B cell (primary cell): ENCODE results near the gene MS4A18. TPM values are rescaled to one million over a fixed set of nuclear protein-coding genes. Genes with fewer than 3 reads are reported as not detected.

ENCODE experiments used
- ATAC-seq: fragments of 200-7000 bp; cut with Tn5 transposase; one replicate; pipeline ENCODE4 v1.10.0; 2021; ENCODE audit warnings: low read depth, mild to moderate bottlenecking, moderate number of reproducible peaks, moderate library complexity
- CTCF ChIA-PET: fragments of 350-600 bp; sonication (Branson Sonifier 250); formaldehyde crosslinking; loops from one replicate; lab custom pipeline; 2021; ENCODE audit warnings: antibody characterized with exemption, inconsistent platforms; lab: Charles Lee
- POLR2A ChIA-PET: fragments of 350-600 bp; sonication (Branson Sonifier 250); formaldehyde crosslinking; loops from one replicate; lab custom pipeline; 2021; ENCODE audit warnings: antibody characterized with exemption; lab: Charles Lee
- DNase-seq: peaks from one replicate; pipeline ENCODE4 v3.0.0; 2013
- H2AFZ ChIP-seq: 2 replicates; pipeline ENCODE4 v1.6.1; 2012; ENCODE audit warnings: mild to moderate bottlenecking, low read depth, low read length; ENCODE audit not compliant: insufficient read depth, poor library complexity, severe bottlenecking
- H3K27ac ChIP-seq, 2 donors: 1 replicate in 1 of 2; 2 replicates in 1 of 2; pipeline ENCODE4 v1.5.1; 2012 to 2013; ENCODE audit warnings: low read length in 2 of 2, mild to moderate bottlenecking in 2 of 2, moderate library complexity in 1 of 2
- H3K27me3 ChIP-seq, 4 experiments: fragments of 200-600 bp in 1 of 4; sonication (generic) in 1 of 4; replicated peaks in 1 of 4; 1 replicate in 2 of 4; 2 replicates in 2 of 4; pipeline versions ENCODE4 v1.6.1 to v1.7.0; 2013 to 2016; ENCODE audit warnings: low read length in 3 of 4, mild to moderate bottlenecking in 2 of 4, mixed read lengths in 1 of 4, moderate library complexity in 1 of 4; ENCODE audit not compliant: insufficient read depth in 4 of 4, control insufficient read depth in 3 of 4; ENCODE audit errors: control extremely low read depth in 1 of 4
- H3K36me3 ChIP-seq, 2 experiments: replicated peaks in 1 of 2; 1 replicate in 1 of 2; 2 replicates in 1 of 2; pipeline versions ENCODE4 v1.6.1 to v1.7.1; 2013; ENCODE audit warnings: low read length in 1 of 2; ENCODE audit not compliant: insufficient read depth in 2 of 2, control insufficient read depth in 1 of 2; ENCODE audit errors: control extremely low read depth in 1 of 2, extremely low read depth in 1 of 2
- H3K4me1 ChIP-seq, 2 donors: fragments of 200-600 bp in 1 of 2; sonication (generic) in 1 of 2; 1 replicate in 1 of 2; 2 replicates in 1 of 2; pipeline versions ENCODE4 v1.5.1 to v1.6.1; 2013 to 2017; ENCODE audit warnings: low read length in 2 of 2; ENCODE audit not compliant: control insufficient read depth in 2 of 2, insufficient read depth in 2 of 2
- H3K4me2 ChIP-seq: replicated peaks from 2 replicates; pipeline ENCODE3; 2012; ENCODE audit warnings: mild to moderate bottlenecking, low read depth, low read length; ENCODE audit not compliant: poor library complexity, severe bottlenecking
- H3K4me3 ChIP-seq, 5 experiments: fragments of 200-600 bp in 1 of 5; sonication (generic) in 1 of 5; 1 replicate in 3 of 5; 2 replicates in 2 of 5; pipeline versions ENCODE4 v1.5.1 to v1.7.0; 2011 to 2016; ENCODE audit warnings: low read length in 4 of 5, mild to moderate bottlenecking in 4 of 5, low read depth in 2 of 5, control low read depth in 1 of 5, moderate library complexity in 1 of 5; ENCODE audit not compliant: insufficient read depth in 1 of 5; ENCODE audit errors: control extremely low read depth in 1 of 5, extremely low read depth in 1 of 5
- H3K79me2 ChIP-seq: fragments of 200-600 bp; sonication (generic); one replicate; pipeline ENCODE4 v1.6.0; 2016; ENCODE audit warnings: low read length; ENCODE audit not compliant: control insufficient read depth, insufficient read depth
- H3K9ac ChIP-seq: fragments of 200-600 bp; sonication (generic); 2 replicates; pipeline ENCODE4 v1.6.1; 2017; ENCODE audit warnings: mild to moderate bottlenecking, low read length, moderate library complexity
- H3K9me3 ChIP-seq, 3 donors: one replicate each; pipeline versions ENCODE4 v1.6.1 to v1.7.1; 2013; ENCODE audit warnings: low read length in 2 of 3; ENCODE audit not compliant: control insufficient read depth in 2 of 3, insufficient read depth in 1 of 3; ENCODE audit errors: control extremely low read depth in 1 of 3
- H4K20me1 ChIP-seq: 2 replicates; pipeline ENCODE4 v1.6.0; 2012; ENCODE audit warnings: mild to moderate bottlenecking, low read length; ENCODE audit not compliant: insufficient read depth, control insufficient read depth, poor library complexity, severe bottlenecking
- H3K27ac Mint-ChIP-seq: one replicate; pipeline ENCODE4 v1.8.0; 2021; ENCODE audit warnings: mixed read lengths
- H3K27me3 Mint-ChIP-seq: one replicate; pipeline ENCODE4 v1.8.0; 2021; ENCODE audit warnings: mixed read lengths
- H3K4me1 Mint-ChIP-seq: one replicate; pipeline ENCODE4 v1.8.0; 2021; ENCODE audit warnings: mixed read lengths
- H3K4me3 Mint-ChIP-seq: one replicate; pipeline ENCODE4 v1.8.0; 2021; ENCODE audit warnings: mixed read lengths
- H3K9me3 Mint-ChIP-seq: one replicate; pipeline ENCODE4 v1.8.0; 2022; ENCODE audit warnings: mixed read lengths; ENCODE audit not compliant: insufficient read depth
- CTCF ChIP-seq: fragments of 200-600 bp; IDR thresholded peaks from one replicate; pipeline ENCODE4 v1.8.0; 2022; ENCODE audit warnings: antibody characterized with exemption, mild to moderate bottlenecking
- EZH2 ChIP-seq: IDR thresholded peaks from 2 replicates; pipeline ENCODE4 v1.6.1; 2012; ENCODE audit warnings: borderline replicate concordance, low read depth, mild to moderate bottlenecking, moderate library complexity, low read length; ENCODE audit not compliant: insufficient read depth, poor library complexity, severe bottlenecking
- WGBS: methylation state at CpG from one replicate; pipeline ENCODE4 v1.1.5; 2013; ENCODE audit warnings: missing lambda C conversion rate; ENCODE audit not compliant: insufficient coverage; 5-methylcytosine and 5-hydroxymethylcytosine counted together
- intact Hi-C: fragments of 100-400 bp; cut with micrococcal nuclease; formaldehyde crosslinking; loops from one replicate; pipeline ENCODE4 v1.10.0; 2022
- polyA plus RNA-seq: library from polyadenylated mRNA; depleted of rRNA; stranded (reverse); fragments of >200 nt; gene quantifications from 2 replicates; pipeline ENCODE4 v1.2.3, GENCODE V29; 2012
- total RNA-seq, 2 donors: library from RNA; stranded (reverse); fragments of 120-200 nt in 1 of 2; gene quantifications; 1 replicate in 1 of 2; 2 replicates in 1 of 2; pipeline versions ENCODE4 v1.2.3 to v1.2.4, GENCODE V29; 2013 to 2022

MS4A18 gene
- total and polyA plus RNA-seq, 2 donors (not counting 1 experiment from before 2014, with no cell fraction given) = not detected

GRCh38 chr11:60769273-60769672, 44.8 kb downstream of the MS4A18 start:
- ATAC-seq = no peak
- no peaks in the 10 kb centered on the region for H3K9me3 Mint-ChIP-seq
- intact Hi-C loops = no loop called here
- no peaks in the 10 kb centered on the region for H3K79me2 ChIP-seq
- H3K27me3 Mint-ChIP-seq = peaks cover 32% of the 10 kb centered on the region
- 97% methylated on average over 2 of the region's 4 CpGs for WGBS
- no peak overlapping the region for H2AFZ ChIP-seq
- peaks cover 5% of the 10 kb centered on the region for H3K4me1 Mint-ChIP-seq
- no peak overlapping the region for H3K9ac ChIP-seq
- no peak overlapping the region for H3K4me3 Mint-ChIP-seq
- peaks cover 0 to 31% (median 1%) of the 10 kb centered on the region in 4 experiments for H3K27me3 ChIP-seq
- no peak for TF ChIP-seq CTCF
- no peak for TF ChIP-seq EZH2
- no peak overlapping the region for H3K4me3 ChIP-seq
- no peaks in the 10 kb centered on the region for H3K36me3 ChIP-seq
- H3K4me2 ChIP-seq = no peak overlapping the region
- H3K27ac ChIP-seq = no peak overlapping the region
- H3K4me1 ChIP-seq = no peaks in the 10 kb centered on the region
- no peak overlapping the region for H3K27ac Mint-ChIP-seq
- H3K9me3 ChIP-seq = peaks cover 0 to 10% (median 0%) of the 10 kb centered on the region in 3 donors
- ChIA-PET CTCF (interaction anchor here (0.8 to 1.1 kb wide), 2 partner anchors 9 to 10 kb away, joined by 3 to 4 read pairs; no protein-coding TSS in a partner anchor), POLR2A (no interaction called here)
- no peaks in the 10 kb centered on the region for H4K20me1 ChIP-seq
- DNase-seq = no peak

DNA sequence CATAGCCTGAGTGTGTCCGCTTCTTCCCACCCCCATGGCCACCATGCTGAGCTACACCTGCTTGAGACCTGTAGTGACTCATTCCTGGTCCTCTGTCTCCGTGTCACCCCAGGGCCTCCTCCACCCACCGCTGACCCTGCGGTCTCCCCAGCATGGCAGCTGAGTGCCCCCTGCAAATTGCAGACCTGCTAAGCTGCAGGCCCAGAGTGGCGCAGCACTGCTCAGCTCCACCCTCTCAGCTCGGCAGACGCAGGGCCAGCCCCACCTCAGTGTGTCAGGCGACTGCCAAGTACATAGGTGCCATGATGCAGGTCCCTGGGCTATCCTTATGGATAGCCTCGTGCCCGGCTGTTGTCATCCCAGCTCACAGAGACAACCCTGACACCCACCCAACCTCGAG, 45.3 kb downstream of the MS4A18 start:
- H3K27ac ChIP-seq = no peak overlapping the region
- intact Hi-C loops = no loop called here
- Mint-ChIP-seq H3K27me3 (peaks cover 32% of the 10 kb centered on the region), H3K4me1 (peaks cover 9% of the 10 kb centered on the region), H3K4me3 (no peak overlapping the region), H3K9me3 (no peaks in the 10 kb centered on the region), H3K27ac (no peak overlapping the region)
- ATAC-seq = no peak
- DNase-seq = no peak
- POLR2A ChIA-PET = no interaction called here
- 86% methylated on average over 11 of the region's 11 CpGs for WGBS
- H3K36me3 ChIP-seq = no peaks in the 10 kb centered on the region
- H3K9ac ChIP-seq = no peak overlapping the region
- peaks cover 0 to 31% (median 1%) of the 10 kb centered on the region in 4 experiments for H3K27me3 ChIP-seq
- no peak overlapping the region for H3K4me3 ChIP-seq
- CTCF ChIA-PET = interaction anchor here (0.6 to 1.1 kb wide), 3 partner anchors 9 to 67 kb away, joined by 3 to 4 read pairs (median 3); no protein-coding TSS in a partner anchor
- H3K4me1 ChIP-seq = peaks cover 3% of the 10 kb centered on the region in 2 donors
- no peak for TF ChIP-seq EZH2
- TF ChIP-seq CTCF = no peak
- no peaks in the 10 kb centered on the region for H4K20me1 ChIP-seq
- H3K9me3 ChIP-seq = peaks cover 0 to 10% (median 0%) of the 10 kb centered on the region in 3 donors
- H2AFZ ChIP-seq = no peak overlapping the region
- no peaks in the 10 kb centered on the region for H3K79me2 ChIP-seq
- H3K4me2 ChIP-seq = no peak overlapping the region
